Neural cell (in vitro differentiated cells): Measurements from ENCODE around the gene KRT9. TPM values are rescaled to one million over a fixed set of nuclear protein-coding genes. Genes with fewer than 3 reads are reported as not detected.
"Not testable (repeated sequence)": the region's sequence is repeated elsewhere in the genome, so short reads cannot be mapped to it uniquely, and the experiment has no call there.

Experiments used
- H2AFZ ChIP-seq: fragments of 200-600, 300-800 bp; sonication (generic), shearing (Covaris generic); 2 replicates; pipeline ENCODE4 v1.6.0; 2014; ENCODE audit warnings: low read depth, mild to moderate bottlenecking, antibody characterized with exemption, low read length, moderate library complexity
- H3F3A ChIP-seq: fragments of 200-600 bp; shearing (Covaris generic); 2 replicates; pipeline ENCODE4 v1.6.1; 2016; ENCODE audit warnings: mild to moderate bottlenecking, moderate library complexity, mixed read lengths, antibody characterized with exemption, low read length; ENCODE audit not compliant: insufficient read depth, poor library complexity, severe bottlenecking
- H3K27ac ChIP-seq: fragments of 200-600, 300-800 bp; sonication (generic), shearing (Covaris generic); 2 replicates; pipeline ENCODE4 v1.5.1; 2014; ENCODE audit warnings: mild to moderate bottlenecking, low read length, moderate library complexity
- H3K27me3 ChIP-seq: fragments of 300-800, 200-600 bp; sonication (generic), shearing (Covaris generic); 2 replicates; pipeline ENCODE4 v1.6.0; 2014; ENCODE audit warnings: mild to moderate bottlenecking, low read depth, low read length, moderate library complexity; ENCODE audit not compliant: insufficient read depth
- H3K36me3 ChIP-seq: fragments of 300-800, 200-600 bp; sonication (generic), shearing (Covaris generic); 2 replicates; pipeline ENCODE4 v1.5.1; 2014; ENCODE audit warnings: mild to moderate bottlenecking, antibody characterized with exemption, low read length, moderate library complexity; ENCODE audit not compliant: insufficient read depth
- H3K4me2 ChIP-seq: fragments of 300-800, 200-600 bp; sonication (generic), shearing (Covaris generic); 2 replicates; pipeline ENCODE4 v1.6.0; 2014; ENCODE audit warnings: mild to moderate bottlenecking, low read length
- H3K4me3 ChIP-seq: fragments of 300-800, 200-600 bp; sonication (generic), shearing (Covaris generic); 2 replicates; pipeline ENCODE4 v1.5.1; 2014; ENCODE audit warnings: mild to moderate bottlenecking, low read length, moderate library complexity
- H3K79me2 ChIP-seq: fragments of 200-600 bp; shearing (Covaris generic); replicated peaks from 2 replicates; pipeline ENCODE4 v1.6.0; 2014; ENCODE audit warnings: mild to moderate bottlenecking, low read length, moderate library complexity; ENCODE audit not compliant: insufficient read depth
- H3K9ac ChIP-seq: fragments of 300-800, 200-600 bp; sonication (generic), shearing (Covaris generic); 2 replicates; pipeline ENCODE4 v1.6.1; 2016; ENCODE audit warnings: mild to moderate bottlenecking, low read length, mixed read lengths
- H3K9me2 ChIP-seq: fragments of 200-600 bp; shearing (Covaris generic); 2 replicates; pipeline ENCODE4 v1.6.1; 2016; ENCODE audit warnings: mild to moderate bottlenecking, low read length, mixed read lengths; ENCODE audit not compliant: insufficient read depth
- H3K9me3 ChIP-seq: fragments of 200-600, 300-800 bp; sonication (generic), shearing (Covaris generic); 2 replicates; pipeline ENCODE4 v1.6.1; 2016; ENCODE audit warnings: mild to moderate bottlenecking, mixed run types, low read length, moderate library complexity, mixed read lengths
- H4K20me1 ChIP-seq: fragments of 200-600 bp; shearing (Covaris generic); 2 replicates; pipeline ENCODE4 v1.6.1; 2016; ENCODE audit warnings: mild to moderate bottlenecking, mixed run types; ENCODE audit not compliant: insufficient read depth
- CTCF ChIP-seq: fragments of 450-650 bp; IDR thresholded peaks from 2 replicates; pipeline ENCODE4 v1.5.1; 2014; ENCODE audit warnings: antibody characterized with exemption, mild to moderate bottlenecking, moderate library complexity; ENCODE audit not compliant: poor library complexity, severe bottlenecking
- EZH2 ChIP-seq: fragments of 200-600, 300-800 bp; shearing (Covaris generic), sonication (generic); IDR thresholded peaks from 2 replicates; pipeline ENCODE4 v1.6.1; 2014; ENCODE audit warnings: antibody characterized with exemption, low read length, borderline replicate concordance, mild to moderate bottlenecking; ENCODE audit not compliant: insufficient read depth, poor library complexity, severe bottlenecking
- RAD21 ChIP-seq: fragments of 450-650 bp; conservative IDR thresholded peaks from 2 replicates; pipeline ENCODE4 v1.6.1; 2014; ENCODE audit warnings: antibody characterized with exemption, mild to moderate bottlenecking, moderate library complexity
- REST ChIP-seq: IDR thresholded peaks from 2 replicates; pipeline ENCODE4 v1.6.1; 2012; ENCODE audit warnings: borderline replicate concordance
- polyA plus RNA-seq: library from polyadenylated mRNA; depleted of rRNA; stranded (reverse); fragments of >200 nt; gene quantifications from 2 replicates; pipeline ENCODE4 v1.2.3, GENCODE V29; 2014

The KRT9 gene
- polyA plus RNA-seq, 1 donor from 2014 or later: not detected

- Histone ChIP-seq H3K9me3 (no peaks in the 10 kb centered on the region), H3K9me2 (no peaks in the 10 kb centered on the region), H3K4me2 (no peak overlapping the region), H3K36me3 (no peaks in the 10 kb centered on the region), H3K79me2 (no peaks in the 10 kb centered on the region), H3K27me3 (no peaks in the 10 kb centered on the region), H2AFZ (no peak overlapping the region), H3F3A (no peaks in the 10 kb centered on the region), H3K27ac (no peak overlapping the region), H3K9ac (no peak overlapping the region), H4K20me1 (no peaks in the 10 kb centered on the region), H3K4me3 (no peak overlapping the region)
- TF ChIP-seq EZH2: no peak
- TF ChIP-seq CTCF: no peak
- TF ChIP-seq RAD21: no peak
These were observed 13.6 kb upstream of the KRT9 start for GRCh38 chr17:41585301-41586056.

GRCh38 chr17:41584331-41584927 lies 12.6 kb upstream of the KRT9 start:
- H3F3A ChIP-seq, H3K9me2 ChIP-seq, H3K79me2 ChIP-seq, H3K27ac ChIP-seq, H2AFZ ChIP-seq, H3K9ac ChIP-seq, H3K4me3 ChIP-seq, H4K20me1 ChIP-seq, H3K36me3 ChIP-seq, H3K27me3 ChIP-seq, H3K4me2 ChIP-seq, H3K9me3 ChIP-seq: not testable (repeated sequence)

- Histone ChIP-seq H3K36me3 (no peaks in the 10 kb centered on the region), H3K9me3 (no peaks in the 10 kb centered on the region), H3K27ac (no peak overlapping the region), H2AFZ (no peak overlapping the region), H3K27me3 (no peaks in the 10 kb centered on the region), H3K9me2 (no peaks in the 10 kb centered on the region), H4K20me1 (no peaks in the 10 kb centered on the region), H3K4me2 (no peak overlapping the region), H3K9ac (no peak overlapping the region), H3F3A (no peaks in the 10 kb centered on the region), H3K79me2 (no peaks in the 10 kb centered on the region), H3K4me3 (no peak overlapping the region)
- TF ChIP-seq REST: no peak
These were observed 11.6 kb upstream of the KRT9 start for GRCh38 chr17:41583137-41584127.

- not testable (repeated sequence) for H3K27ac ChIP-seq, H3K9ac ChIP-seq, H3K36me3 ChIP-seq
These were observed 10.5 kb upstream of the KRT9 start for GRCh38 chr17:41582061-41582968.

More at GRCh38 chr17:41582061-41582968, 10.5 kb upstream of the KRT9 start:
- not testable (repeated sequence) for H3K27me3 ChIP-seq, H3K9me3 ChIP-seq, H3K4me2 ChIP-seq, H3K9me2 ChIP-seq, H4K20me1 ChIP-seq, H3K4me3 ChIP-seq, H3F3A ChIP-seq, H3K79me2 ChIP-seq, H2AFZ ChIP-seq
